Neural progenitor cell (in vitro differentiated cells): Measurements from ENCODE around the gene ASB2. TPM values are rescaled to one million over a fixed set of nuclear protein-coding genes. Genes with fewer than 3 reads are reported as not detected.

Experiments used
- DNase-seq: peaks from one replicate; pipeline ENCODE4 v3.0.0-alpha.2; 2016; ENCODE audit warnings: low spot score
- H2AFZ ChIP-seq: fragments of 200-600 bp; sonication (generic); replicated peaks from 2 replicates; pipeline ENCODE4 v1.6.1; 2016; ENCODE audit warnings: antibody characterized with exemption
- H3F3A ChIP-seq: fragments of 200-600 bp; sonication (generic); 2 replicates; pipeline ENCODE4 v1.6.1; 2016; ENCODE audit warnings: antibody characterized with exemption, low read depth
- H3K27ac ChIP-seq: fragments of 200-600 bp; sonication (generic); 2 replicates; pipeline ENCODE4 v1.5.1; 2016; ENCODE audit warnings: mild to moderate bottlenecking
- H3K27me3 ChIP-seq: fragments of 200-600 bp; sonication (generic); 2 replicates; pipeline ENCODE4 v1.6.1; 2016; ENCODE audit warnings: mild to moderate bottlenecking, moderate library complexity
- H3K36me3 ChIP-seq: fragments of 200-600 bp; sonication (generic); 2 replicates; pipeline ENCODE4 v1.5.1; 2016
- H3K4me1 ChIP-seq: fragments of 200-600 bp; sonication (generic); 2 replicates; pipeline ENCODE4 v1.6.1; 2016; ENCODE audit warnings: mixed run types
- H3K4me2 ChIP-seq: fragments of 200-600 bp; sonication (generic); 2 replicates; pipeline ENCODE4 v1.6.1; 2016
- H3K4me3 ChIP-seq: fragments of 200-600 bp; sonication (generic); 2 replicates; pipeline ENCODE4 v1.5.1; 2016
- H3K79me2 ChIP-seq: fragments of 200-600 bp; sonication (generic); 2 replicates; pipeline ENCODE4 v1.6.1; 2016; ENCODE audit warnings: low read depth
- H3K9ac ChIP-seq: fragments of 200-600 bp; sonication (generic); 2 replicates; pipeline ENCODE4 v1.6.1; 2016
- H3K9me3 ChIP-seq: fragments of 200-600 bp; sonication (generic); 2 replicates; pipeline ENCODE4 v1.5.1; 2016; ENCODE audit warnings: low read depth
- H4K20me1 ChIP-seq: fragments of 200-600 bp; sonication (generic); 2 replicates; pipeline ENCODE4 v1.6.1; 2016; ENCODE audit warnings: low read depth
- H3K27ac Mint-ChIP-seq: 3 replicates; pipeline ENCODE4 v1.8.0; 2021; ENCODE audit warnings: mixed read lengths
- H3K27me3 Mint-ChIP-seq: 2 replicates; pipeline ENCODE4 v1.8.0; 2022; ENCODE audit warnings: low read depth, mild to moderate bottlenecking, inconsistent platforms, moderate library complexity, mixed read lengths; ENCODE audit not compliant: insufficient read depth
- H3K36me3 Mint-ChIP-seq: 3 replicates; pipeline ENCODE4 v1.8.0; 2021; ENCODE audit warnings: mixed read lengths
- H3K4me1 Mint-ChIP-seq: 3 replicates; pipeline ENCODE4 v1.8.0; 2021; ENCODE audit warnings: mixed read lengths
- H3K4me3 Mint-ChIP-seq: 3 replicates; pipeline ENCODE4 v1.8.0; 2021; ENCODE audit warnings: mild to moderate bottlenecking, moderate library complexity, mixed read lengths
- H3K9me3 Mint-ChIP-seq: 3 replicates; pipeline ENCODE4 v1.8.0; 2020; ENCODE audit warnings: mixed read lengths
- EZH2 ChIP-seq: fragments of 200-600 bp; sonication (generic); IDR thresholded peaks from 2 replicates; pipeline ENCODE4 v1.6.1; 2017; ENCODE audit warnings: antibody characterized with exemption, mild to moderate bottlenecking, moderate library complexity
- EZH2phosphoT487 ChIP-seq: fragments of 200-600 bp; sonication (generic); IDR thresholded peaks from 2 replicates; pipeline ENCODE4 v1.6.1; 2017; ENCODE audit warnings: antibody characterized with exemption
- total RNA-seq: library from RNA; depleted of rRNA; stranded (reverse); fragments of >200 nt; gene quantifications from 2 replicates; pipeline ENCODE4 v1.2.3, GENCODE V29; 2015; ENCODE audit warnings: low replicate concordance
- TF ChIP-seq, protein P1 (sequence below): fragments of 200-600 bp; sonication (generic); IDR thresholded peaks from 2 replicates; pipeline ENCODE4 v1.5.1; 2017; ENCODE audit warnings: antibody characterized with exemption, mild to moderate bottlenecking

ASB2 gene
- total RNA-seq, 1 donor from 2014 or later = not detected

DNA sequence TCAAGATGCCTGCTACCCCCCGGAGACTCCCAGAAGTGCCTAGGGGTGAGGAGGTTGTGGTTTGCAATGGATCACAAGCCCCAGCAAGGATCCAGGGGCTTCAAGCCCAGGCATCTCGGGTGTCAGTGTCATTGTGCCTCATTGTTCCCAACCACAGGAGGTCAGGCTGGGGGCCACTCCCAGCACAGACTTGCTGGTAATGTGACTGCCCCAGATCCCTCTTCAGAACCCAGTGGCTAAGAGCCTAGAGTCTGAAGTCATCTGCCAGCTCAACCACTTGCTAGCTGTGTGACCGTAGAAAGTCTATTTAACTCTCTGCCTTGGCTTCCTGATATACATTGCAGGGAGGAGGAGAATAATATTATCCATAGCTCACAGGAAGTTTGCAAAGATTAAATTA, 7.7 kb upstream of the ASB2 start:
- no peak overlapping the region for H3K4me3 Mint-ChIP-seq
- H3K27me3 ChIP-seq = no peaks in the 10 kb centered on the region
- H3K27ac Mint-ChIP-seq = no peak overlapping the region
- H3F3A ChIP-seq = peaks cover 9% of the 10 kb centered on the region
- no peak overlapping the region for H3K4me2 ChIP-seq
- no peak overlapping the region for H2AFZ ChIP-seq
- peaks cover 15% of the 10 kb centered on the region for H3K4me1 ChIP-seq
- TF ChIP-seq, protein P1, sequence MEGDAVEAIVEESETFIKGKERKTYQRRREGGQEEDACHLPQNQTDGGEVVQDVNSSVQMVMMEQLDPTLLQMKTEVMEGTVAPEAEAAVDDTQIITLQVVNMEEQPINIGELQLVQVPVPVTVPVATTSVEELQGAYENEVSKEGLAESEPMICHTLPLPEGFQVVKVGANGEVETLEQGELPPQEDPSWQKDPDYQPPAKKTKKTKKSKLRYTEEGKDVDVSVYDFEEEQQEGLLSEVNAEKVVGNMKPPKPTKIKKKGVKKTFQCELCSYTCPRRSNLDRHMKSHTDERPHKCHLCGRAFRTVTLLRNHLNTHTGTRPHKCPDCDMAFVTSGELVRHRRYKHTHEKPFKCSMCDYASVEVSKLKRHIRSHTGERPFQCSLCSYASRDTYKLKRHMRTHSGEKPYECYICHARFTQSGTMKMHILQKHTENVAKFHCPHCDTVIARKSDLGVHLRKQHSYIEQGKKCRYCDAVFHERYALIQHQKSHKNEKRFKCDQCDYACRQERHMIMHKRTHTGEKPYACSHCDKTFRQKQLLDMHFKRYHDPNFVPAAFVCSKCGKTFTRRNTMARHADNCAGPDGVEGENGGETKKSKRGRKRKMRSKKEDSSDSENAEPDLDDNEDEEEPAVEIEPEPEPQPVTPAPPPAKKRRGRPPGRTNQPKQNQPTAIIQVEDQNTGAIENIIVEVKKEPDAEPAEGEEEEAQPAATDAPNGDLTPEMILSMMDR = no peak
- no peak for TF ChIP-seq EZH2phosphoT487
- no peak for TF ChIP-seq EZH2
- no peaks in the 10 kb centered on the region for H3K9me3 Mint-ChIP-seq
- H3K9ac ChIP-seq = no peak overlapping the region
- no peaks in the 10 kb centered on the region for H3K9me3 ChIP-seq
- H3K36me3 ChIP-seq = no peaks in the 10 kb centered on the region
- H3K27ac ChIP-seq = no peak overlapping the region
- no peak for DNase-seq
- H4K20me1 ChIP-seq = no peaks in the 10 kb centered on the region
- H3K27me3 Mint-ChIP-seq = peaks cover 7% of the 10 kb centered on the region
- peaks cover 35% of the 10 kb centered on the region for H3K4me1 Mint-ChIP-seq
- no peaks in the 10 kb centered on the region for H3K79me2 ChIP-seq
- no peak overlapping the region for H3K4me3 ChIP-seq
- no peaks in the 10 kb centered on the region for H3K36me3 Mint-ChIP-seq

DNA sequence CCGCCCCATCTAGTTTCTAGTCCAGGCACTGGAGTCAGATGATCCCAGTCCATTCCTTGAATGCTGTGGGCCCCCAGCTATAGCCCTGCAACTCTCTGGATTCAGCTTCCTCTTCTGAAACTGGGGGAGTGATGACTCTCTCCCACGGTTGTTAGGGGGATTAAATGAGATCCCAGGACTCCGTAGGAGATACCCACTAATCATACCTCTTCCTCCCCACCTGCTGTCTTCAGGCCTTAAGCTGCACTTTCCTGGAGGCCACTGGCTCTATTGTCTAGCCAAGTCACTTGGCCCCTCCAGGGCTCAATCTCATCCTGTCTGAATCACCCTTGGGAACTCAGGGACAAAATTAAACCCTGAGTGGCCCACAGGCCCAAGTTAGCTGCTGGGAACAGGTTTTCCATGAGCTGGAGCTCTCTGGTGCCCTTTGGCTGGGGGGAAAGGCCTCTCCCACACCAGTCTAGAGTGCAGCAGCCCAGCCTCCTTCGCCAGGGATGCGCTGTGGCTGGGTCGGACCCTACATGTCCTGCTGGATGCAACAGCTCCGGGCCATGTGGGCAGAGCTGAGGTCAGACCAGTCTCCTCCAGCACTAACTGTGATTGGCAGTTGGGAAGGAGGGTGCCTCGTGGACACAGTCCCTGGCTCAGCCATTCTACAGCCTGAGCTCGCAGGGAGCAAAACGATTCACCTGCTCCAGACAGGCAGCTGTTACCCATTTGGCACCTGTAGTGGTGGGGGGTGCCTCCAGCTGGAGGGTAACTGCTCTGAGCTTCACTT, 6.0 kb upstream of the ASB2 start:
- TF ChIP-seq EZH2 = no peak
- TF ChIP-seq EZH2phosphoT487 = no peak
- TF ChIP-seq, protein P1 = no peak
- H3K9ac ChIP-seq = no peak overlapping the region
- Mint-ChIP-seq H3K9me3 (no peaks in the 10 kb centered on the region), H3K27ac (no peak overlapping the region), H3K36me3 (no peaks in the 10 kb centered on the region), H3K27me3 (peaks cover 9% of the 10 kb centered on the region), H3K4me1 (peaks cover 34% of the 10 kb centered on the region), H3K4me3 (no peak overlapping the region)
- peaks cover 9% of the 10 kb centered on the region for H3F3A ChIP-seq
- no peaks in the 10 kb centered on the region for H3K79me2 ChIP-seq
- no peaks in the 10 kb centered on the region for H3K27me3 ChIP-seq
- no peaks in the 10 kb centered on the region for H3K36me3 ChIP-seq
- H3K4me3 ChIP-seq = no peak overlapping the region
- H4K20me1 ChIP-seq = no peaks in the 10 kb centered on the region
- peak overlapping the region; percentile 38 for H3K4me2 ChIP-seq
- no peak for DNase-seq
- H3K4me1 ChIP-seq = peaks cover 15% of the 10 kb centered on the region
- H2AFZ ChIP-seq = no peak overlapping the region
- H3K9me3 ChIP-seq = no peaks in the 10 kb centered on the region
- H3K27ac ChIP-seq = no peak overlapping the region

DNA sequence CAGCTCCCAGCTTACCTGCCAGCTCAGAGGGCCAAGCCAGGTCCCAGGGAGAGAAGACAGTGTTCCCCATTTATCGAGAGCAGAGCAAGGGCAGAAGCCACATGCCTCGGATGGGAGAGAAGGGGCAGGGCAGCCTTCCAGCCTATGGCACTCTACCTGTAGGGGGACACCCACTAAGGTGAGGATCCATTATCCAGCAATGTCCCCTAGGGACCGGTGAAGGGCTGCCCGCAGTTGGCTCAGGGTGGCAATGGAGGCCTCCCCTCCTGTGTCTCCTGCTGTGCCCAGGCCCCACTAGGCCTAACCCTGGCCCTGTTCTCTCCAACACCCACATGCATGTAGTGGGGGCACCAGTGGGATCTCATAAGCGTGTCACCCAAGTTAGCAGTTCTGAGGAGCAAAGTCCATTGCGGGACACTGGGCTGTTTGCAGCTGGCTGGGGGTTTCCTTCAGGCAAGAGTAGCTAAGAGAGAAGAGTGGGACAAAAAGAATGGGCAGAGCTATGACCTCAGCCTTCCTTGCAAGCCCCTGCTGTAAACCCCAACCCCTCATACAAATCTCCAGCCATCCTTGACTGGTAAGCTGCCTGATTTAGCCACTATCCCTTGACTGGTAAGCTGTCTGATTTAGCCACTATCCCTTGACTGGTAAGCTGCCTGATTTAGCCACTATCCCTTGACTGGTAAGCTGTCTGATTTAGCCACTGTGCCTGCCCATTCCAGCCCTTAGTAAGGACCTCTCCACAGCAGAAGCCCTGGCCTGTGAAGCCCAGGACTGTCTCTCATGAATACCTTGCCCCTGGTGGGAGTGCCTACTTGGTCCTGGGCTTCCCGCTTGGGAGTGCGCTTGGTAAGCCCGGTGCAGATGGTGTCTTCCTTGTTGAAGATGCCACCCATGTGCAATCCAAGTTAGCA, 5.2 kb upstream of the ASB2 start:
- H3F3A ChIP-seq = peaks cover 9% of the 10 kb centered on the region
- TF ChIP-seq EZH2phosphoT487 (no peak), EZH2 (no peak)
- TF ChIP-seq, protein P1 = no peak
- DNase-seq = peak; percentile 22
- Mint-ChIP-seq H3K27ac (peak overlapping the region; percentile 63), H3K9me3 (no peaks in the 10 kb centered on the region), H3K4me3 (no peak overlapping the region), H3K4me1 (peaks cover 28% of the 10 kb centered on the region), H3K36me3 (no peaks in the 10 kb centered on the region), H3K27me3 (peaks cover 9% of the 10 kb centered on the region)
- H3K27me3 ChIP-seq = no peaks in the 10 kb centered on the region
- H3K36me3 ChIP-seq = no peaks in the 10 kb centered on the region
- H4K20me1 ChIP-seq = no peaks in the 10 kb centered on the region
- H3K79me2 ChIP-seq = no peaks in the 10 kb centered on the region
- no peaks in the 10 kb centered on the region for H3K9me3 ChIP-seq
- peaks cover 15% of the 10 kb centered on the region for H3K4me1 ChIP-seq
- H3K9ac ChIP-seq = no peak overlapping the region
- H3K4me3 ChIP-seq = no peak overlapping the region
- no peak overlapping the region for H2AFZ ChIP-seq
- H3K27ac ChIP-seq = no peak overlapping the region
- H3K4me2 ChIP-seq = peak overlapping the region; percentile 38
